ENCODE data around the gene CAMKK1.

CAMKK1 gene

DNA sequence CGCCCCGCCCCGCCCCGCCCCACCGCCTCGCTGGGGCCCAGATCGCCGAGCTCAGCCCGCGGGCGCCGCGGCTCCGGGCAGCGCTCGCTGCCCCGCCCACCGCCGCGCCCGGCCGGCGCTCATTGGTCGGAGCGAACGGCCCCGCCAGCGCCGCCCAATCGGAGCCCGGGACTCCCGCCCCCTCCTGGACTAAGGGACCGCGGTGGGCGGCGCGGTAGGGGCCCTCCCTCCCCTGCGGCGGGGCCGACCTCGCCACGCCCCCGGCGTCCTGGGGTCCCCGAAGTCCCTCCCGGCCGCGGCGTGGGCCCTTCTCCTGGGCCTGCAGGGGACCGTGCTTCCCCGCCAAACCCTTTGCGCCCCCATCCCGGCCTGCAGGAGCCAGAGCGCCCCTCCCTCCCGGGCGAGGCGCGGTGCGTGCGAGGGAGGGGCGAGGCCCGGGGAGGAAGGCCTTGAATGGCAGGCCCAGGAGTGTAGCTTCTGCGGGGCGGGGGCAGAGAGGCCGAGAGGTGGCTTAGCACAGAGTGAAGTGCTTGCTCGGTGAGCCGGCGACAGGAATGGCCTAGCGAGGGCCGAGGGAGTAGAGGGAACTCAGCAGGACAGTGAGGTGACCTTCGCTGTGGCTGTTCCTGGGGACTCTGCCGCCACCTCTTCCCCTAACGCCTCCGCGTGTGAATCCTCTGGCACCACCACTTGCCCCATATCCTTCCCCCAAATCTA is at the start of gene CAMKK1:
CAMKK1 (minus strand) TSS at position 51 of the 717 bp plus-strand sequence. CDS start 7,366 bp downstream, outside the sequence.
- peak; percentile 96 for DNase-seq

DNA sequence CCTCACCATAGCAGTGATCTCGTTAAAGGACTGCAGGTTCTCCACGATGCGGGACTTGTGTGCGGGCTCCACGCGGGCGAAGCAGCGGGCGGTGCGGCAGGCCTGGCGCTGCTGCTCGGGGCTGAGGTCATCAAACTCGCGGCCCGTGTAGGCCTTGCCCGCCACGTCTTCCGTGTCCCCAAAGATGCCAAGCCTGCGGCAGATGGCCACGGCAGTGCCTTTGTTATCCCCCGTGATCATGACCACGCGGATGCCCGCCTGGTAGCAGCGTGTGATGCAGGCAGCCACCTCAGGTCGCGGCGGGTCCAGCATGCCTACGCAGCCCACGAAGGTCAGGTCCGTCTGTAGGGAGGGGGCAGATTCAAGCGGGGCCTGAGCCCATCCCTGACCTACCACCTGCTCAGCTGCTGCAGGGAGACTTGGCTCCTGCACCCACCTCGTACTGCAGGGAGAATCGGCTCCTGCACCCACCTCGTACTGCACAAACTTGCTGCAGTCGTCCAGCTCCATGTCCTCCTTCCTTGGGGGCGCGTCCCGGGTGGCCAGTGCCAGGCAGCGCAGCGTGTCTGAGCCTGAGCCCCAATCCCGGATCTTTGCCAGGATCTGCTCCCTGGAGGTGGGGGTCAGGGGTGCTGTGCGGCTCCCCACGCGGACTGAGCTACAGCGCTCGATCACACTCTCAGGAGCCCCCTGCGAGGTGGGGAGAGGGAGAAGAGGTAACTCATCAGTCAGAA is 48.3 kb upstream of the CAMKK1 start:
- DNase-seq, result no peak

DNA sequence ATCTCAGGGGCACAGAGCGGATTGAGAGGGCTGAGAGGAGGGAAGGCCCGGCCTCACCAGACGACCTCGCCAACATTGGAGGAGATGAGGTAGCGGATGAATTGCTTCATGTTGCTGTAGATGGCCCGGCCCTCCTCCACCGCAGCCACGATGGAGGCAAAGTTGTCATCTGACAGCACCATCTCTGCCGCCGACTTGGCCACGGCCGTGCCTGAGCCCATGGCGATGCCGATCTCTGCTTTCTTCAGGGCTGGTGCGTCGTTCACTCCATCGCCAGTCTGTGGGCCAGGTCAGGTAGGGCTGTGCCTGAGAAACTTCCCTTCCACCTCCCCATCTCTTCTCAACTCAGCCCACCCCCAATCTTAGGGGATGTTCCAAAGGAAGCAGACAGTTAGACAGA is 44.5 kb upstream of the CAMKK1 start:
- DNase-seq, result no peak

DNA sequence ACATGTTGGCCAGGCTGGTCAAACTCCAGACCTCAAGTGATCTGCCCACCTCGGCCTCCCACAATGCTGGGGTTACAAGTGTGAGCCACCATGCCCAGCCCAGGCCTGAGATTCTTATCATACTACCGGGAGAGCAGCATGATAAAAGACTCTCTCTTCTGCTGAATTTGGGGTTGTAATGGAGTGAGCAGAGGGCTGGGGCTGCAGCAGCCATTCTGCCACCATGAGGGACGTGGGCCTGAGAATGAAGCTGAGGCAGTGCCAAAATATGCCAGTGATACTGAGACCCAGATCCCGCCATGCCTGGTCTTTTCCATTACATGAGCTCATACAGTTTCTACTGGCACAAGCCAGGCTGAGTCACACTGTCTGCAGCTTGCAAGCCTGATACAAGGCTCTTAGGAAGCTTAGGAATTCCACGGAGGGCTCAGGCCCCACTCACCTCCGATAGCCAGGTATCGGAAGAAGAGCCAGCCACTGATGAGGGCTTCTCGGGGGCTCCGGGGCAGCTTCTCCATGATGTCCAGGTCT is 43.0 kb upstream of the CAMKK1 start:
- DNase-seq, result no peak

- no peak for DNase-seq
These were observed 42.3 kb upstream of the CAMKK1 start for GRCh38 chr17:3935140-3935542.

DNA sequence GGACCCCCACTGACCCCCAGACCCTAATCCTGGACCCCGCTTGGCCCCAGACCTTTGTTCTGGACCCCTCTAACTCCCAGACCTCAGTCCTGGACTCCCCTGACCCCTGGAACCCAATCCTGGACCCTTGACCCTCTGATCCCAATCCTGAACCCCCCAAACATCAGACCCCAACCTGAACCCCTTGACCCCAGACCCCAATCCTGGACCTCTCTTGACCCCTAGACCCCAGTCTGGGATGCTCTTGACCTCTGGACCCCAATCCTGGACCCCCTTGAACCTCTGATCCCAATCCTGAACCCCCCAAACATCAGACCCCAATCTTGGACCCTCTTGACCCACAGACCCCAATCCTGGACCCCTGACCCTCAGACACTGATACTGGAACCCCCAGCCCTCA is 36.9 kb upstream of the CAMKK1 start:
- no peak for DNase-seq

- no peak for DNase-seq
These were observed 36.3 kb upstream of the CAMKK1 start for GRCh38 chr17:3929181-3929580.

GRCh38 chr17:3928406-3928805 is 35.6 kb upstream of the CAMKK1 start:
- DNase-seq, result no peak

GRCh38 chr17:3927628-3928340 is 34.9 kb upstream of the CAMKK1 start:
- DNase-seq, result no peak

DNA sequence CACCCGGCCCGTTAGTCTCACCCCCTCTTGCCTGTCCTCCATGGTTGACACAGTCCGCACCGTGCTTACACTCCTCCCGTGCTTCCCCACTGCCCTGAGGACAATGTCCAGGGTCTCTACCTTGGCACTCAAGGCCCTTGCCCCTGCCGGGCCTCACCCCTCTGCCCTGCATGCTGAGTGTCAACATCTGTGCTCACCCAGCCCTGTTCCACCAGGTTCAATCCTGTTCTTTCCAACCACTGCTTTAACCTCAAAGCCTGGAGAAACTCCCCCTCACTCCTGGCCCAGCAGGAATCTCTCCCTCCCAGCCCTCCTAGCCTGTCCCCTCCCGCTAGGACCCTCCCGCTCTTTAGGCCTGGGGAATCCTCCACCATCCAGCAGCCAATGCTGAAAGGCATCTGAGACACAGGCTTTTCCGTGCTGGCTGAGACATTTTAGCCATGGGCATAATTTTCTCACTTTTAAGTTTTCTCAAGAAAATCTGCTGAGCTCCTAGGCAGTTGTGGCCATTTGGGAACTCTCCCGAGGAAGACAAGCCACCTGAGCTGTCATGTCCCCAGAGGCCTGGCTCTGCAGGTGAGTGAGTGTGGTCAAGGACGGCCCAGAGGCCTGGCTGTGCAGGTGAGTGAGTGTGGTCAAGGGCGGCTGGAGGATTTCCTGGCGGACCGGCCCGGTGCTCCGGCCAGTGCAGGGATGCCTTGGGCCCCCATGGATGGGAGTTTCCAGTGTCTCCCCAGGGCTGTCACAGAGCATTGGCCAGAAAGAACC is 34.2 kb upstream of the CAMKK1 start:
- no peak for DNase-seq

- no peak for DNase-seq
These were observed 33.0 kb upstream of the CAMKK1 start for GRCh38 chr17:3925684-3926485.

DNA sequence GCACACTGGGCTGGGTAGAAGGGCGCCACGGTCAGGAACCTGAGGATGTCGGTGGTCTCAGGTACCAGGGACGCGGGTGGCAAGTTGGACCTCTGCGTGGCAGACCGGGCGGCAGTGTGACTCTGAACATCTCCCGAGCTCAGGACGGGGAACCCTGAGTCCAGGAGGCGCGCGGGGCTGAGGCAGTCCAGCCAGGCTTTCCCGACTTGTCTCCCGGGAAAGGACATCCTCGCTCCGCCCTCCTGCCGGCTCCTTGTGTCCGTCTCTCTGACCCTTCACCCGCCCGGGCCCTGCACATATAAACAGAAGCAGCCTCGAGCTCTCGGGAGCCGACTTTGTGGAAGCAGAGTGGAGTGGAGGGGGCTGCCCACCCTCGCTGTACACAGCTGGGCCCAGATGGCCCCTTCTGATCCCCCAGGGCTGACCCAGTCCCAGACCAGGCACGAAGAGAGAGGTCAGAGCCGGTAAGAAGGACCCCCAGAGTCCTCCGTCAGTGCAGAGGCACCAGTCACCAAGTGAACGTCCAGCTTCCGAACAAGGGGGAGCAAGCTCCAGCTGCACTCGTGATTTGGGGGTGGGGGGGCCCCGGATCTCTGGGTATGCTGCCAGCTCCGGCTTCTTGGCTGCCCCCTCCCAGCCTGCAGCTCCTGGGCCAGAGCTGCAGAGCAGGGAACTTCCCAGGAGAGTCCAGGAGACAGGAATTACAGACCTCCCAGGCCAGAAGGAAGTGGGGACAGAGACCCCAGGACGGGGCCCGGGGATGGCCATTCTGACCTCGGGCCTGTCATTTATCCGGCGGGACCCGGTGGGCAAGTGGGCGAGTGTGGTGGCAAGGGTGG is 31.9 kb upstream of the CAMKK1 start:
- no peak for DNase-seq

GRCh38 chr17:3923466-3924190 is 30.8 kb upstream of the CAMKK1 start:
- DNase-seq, result no peak

DNA sequence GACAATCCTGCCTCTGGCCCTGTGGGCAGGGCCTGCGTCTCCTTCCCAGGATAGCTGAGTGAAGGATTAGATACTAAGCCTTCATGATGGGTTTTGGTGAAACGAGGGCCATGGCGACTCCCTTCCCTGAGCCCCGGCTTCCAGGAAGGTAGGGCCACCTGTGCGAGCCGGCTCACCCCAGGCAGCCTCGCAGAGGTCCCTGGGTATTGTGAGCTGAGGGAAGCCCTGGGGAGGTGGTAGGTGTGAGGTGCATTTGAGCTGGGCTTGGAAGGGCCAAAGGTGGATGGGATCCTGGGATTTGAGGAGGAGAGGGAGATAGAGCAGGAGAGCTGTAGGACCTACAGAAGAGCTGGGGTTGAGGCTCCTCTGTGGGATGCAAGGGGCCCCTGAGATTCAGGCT is 29.9 kb upstream of the CAMKK1 start:
- DNase-seq, result no peak

DNA sequence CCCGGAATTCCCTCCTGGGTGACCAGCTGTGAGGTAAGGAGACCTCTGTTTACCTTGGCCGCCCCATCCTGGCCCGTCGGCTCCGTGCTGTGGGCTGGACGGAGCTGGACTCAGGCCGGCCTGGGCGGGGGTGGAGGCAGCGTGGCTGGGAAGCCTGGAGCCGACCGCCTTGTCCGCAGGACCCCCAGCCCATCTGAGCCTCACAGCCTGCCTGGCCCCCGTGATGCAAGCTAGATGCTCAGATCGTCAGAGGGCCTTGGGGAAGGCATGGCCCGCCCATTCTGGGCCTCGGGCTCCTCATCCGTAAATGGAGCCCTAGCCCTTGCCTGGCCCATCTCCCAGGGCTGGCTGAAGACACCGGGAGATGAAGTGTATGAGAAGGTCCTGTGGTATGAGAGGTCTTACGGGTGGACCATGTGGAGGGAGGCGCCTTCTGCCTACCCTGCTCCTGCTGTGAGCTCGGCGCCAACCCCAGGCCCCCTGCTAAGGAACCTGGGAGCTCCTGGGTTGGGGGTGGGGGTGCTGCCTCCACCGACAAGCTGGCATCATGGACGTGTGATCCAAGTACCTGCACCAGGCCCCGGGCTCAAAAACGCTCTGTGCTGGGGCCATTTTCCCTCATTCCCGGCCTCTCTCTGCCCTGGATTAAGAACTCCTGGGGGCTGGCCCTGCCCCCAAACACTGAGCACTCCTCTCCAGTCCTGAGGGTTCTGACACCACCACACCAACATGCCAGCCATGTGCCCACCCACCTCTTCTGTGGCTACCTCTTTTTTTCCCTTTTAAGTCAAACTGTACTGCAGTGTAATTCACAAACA is 28.9 kb upstream of the CAMKK1 start:
- no peak for DNase-seq

DNA sequence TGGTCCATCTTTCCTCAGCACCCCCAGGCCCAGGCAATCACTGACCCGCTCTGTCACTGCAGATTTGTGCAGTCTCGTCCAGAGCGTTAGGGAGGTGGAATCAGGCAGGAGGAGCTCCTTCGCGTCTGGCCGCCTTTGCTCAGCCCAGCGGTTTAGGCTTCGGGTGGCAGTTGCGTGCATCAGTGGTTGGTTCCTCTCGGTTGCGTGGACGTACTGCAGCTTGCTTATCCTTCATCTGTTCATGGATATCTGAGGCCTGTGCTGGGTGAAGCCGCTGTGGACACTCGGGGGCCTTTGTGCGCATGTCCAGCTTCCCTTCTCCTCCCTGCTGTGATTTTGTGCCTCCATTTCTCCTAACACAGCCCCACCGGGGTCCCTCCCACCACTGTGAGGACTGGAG is 28.2 kb upstream of the CAMKK1 start:
- no peak for DNase-seq

DNA sequence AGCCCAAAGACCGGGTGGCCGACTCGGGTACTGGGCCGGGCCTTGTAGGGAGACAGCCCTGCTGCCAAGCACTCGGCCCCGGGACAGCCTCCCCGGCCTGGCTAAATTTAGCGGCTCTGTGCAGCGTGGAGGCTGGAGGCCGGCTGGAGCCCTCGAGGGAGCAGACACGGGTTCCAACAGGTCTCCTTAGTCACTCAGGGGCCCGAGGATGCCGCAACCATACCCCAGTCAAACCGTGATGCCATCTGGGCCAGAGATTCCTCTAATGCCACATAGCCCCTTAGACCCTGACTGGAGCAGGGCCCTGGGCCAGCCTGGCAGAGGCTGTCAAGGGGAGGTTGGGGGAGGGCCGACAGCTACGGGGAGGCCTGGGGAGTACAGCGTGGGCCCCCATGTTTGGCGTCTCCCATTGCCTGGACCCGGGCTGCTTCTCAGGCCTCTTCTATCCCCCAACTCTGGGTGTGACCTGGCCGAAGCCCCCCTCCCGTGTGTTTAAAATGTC is 26.3 kb upstream of the CAMKK1 start:
- no peak for DNase-seq

GRCh38 chr17:3918372-3919122 is 25.7 kb upstream of the CAMKK1 start:
- no peak for DNase-seq
